ENCODE measurements around the gene TCEA3.

Gene TCEA3

GRCh38 chr1:23354245-23354644, 70.3 kb downstream of the TCEA3 start:
- H3K4me3 ChIP-seq (replicated peaks in 1 of 2; ENCODE audit: low read depth in 2 of 2, low read length in 2 of 2), result no peak overlapping the region
- TF ChIP-seq CTCF (IDR thresholded peaks at IDR 0.05; ENCODE audit: low read depth, low read length), result no peak
- no peak for DNase-seq (ENCODE audit: low read depth in 2 of 2)

GRCh38 chr1:23352096-23352695, 72.4 kb downstream of the TCEA3 start:
- no peak overlapping the region for H3K4me3 ChIP-seq (replicated peaks in 1 of 2; ENCODE audit: low read depth in 2 of 2, low read length in 2 of 2)
- DNase-seq (ENCODE audit: low read depth in 2 of 2), result no peak

GRCh38 chr1:23345920-23346319, 78.6 kb downstream of the TCEA3 start:
- DNase-seq (ENCODE audit: low read depth in 2 of 2), result no peak
- no peak for TF ChIP-seq CTCF (IDR thresholded peaks at IDR 0.05; ENCODE audit: low read depth, low read length)
- no peak overlapping the region for H3K4me3 ChIP-seq (replicated peaks in 1 of 2; ENCODE audit: low read depth in 2 of 2, low read length in 2 of 2)

More at GRCh38 chr1:23352096-23352695, 72.4 kb downstream of the TCEA3 start:
- no peak for TF ChIP-seq CTCF (IDR thresholded peaks at IDR 0.05; ENCODE audit: low read depth, low read length)

GRCh38 chr1:23344987-23345472, 79.5 kb downstream of the TCEA3 start:
- DNase-seq (ENCODE audit: low read depth in 2 of 2), result no peak
- peak overlapping the region; percentile 59 to 64 for H3K4me3 ChIP-seq (replicated peaks in 1 of 2; ENCODE audit: low read depth in 2 of 2, low read length in 2 of 2)
- no peak for TF ChIP-seq CTCF (IDR thresholded peaks at IDR 0.05; ENCODE audit: low read depth, low read length)

- H3K4me3 ChIP-seq (replicated peaks in 1 of 2; ENCODE audit: low read depth in 2 of 2, low read length in 2 of 2), result peak within 1 kb of the TSS; percentile 64 to 77
- peak; percentile 100 for DNase-seq (ENCODE audit: low read depth in 2 of 2)
- TF ChIP-seq CTCF (IDR thresholded peaks at IDR 0.05; ENCODE audit: low read depth, low read length), result no peak
Observed at GRCh38 chr1:23344111-23344986, 80.2 kb downstream of the TCEA3 start, which contains the start of gene HNRNPR. HNRNPR (minus strand) TSS chr1:23344284; CDS start chr1:23341008, 3,276 bp downstream.

- DNase-seq (ENCODE audit: low read depth in 2 of 2), result peak; percentile 46 to 84
- no peak for TF ChIP-seq CTCF (IDR thresholded peaks at IDR 0.05; ENCODE audit: low read depth, low read length)
- peak overlapping the region; percentile 64 to 77 for H3K4me3 ChIP-seq (replicated peaks in 1 of 2; ENCODE audit: low read depth in 2 of 2, low read length in 2 of 2)
Observed at GRCh38 chr1:23343221-23344110, 81.1 kb downstream of the TCEA3 start.
